ENCODE results near the gene IPO8. TPM values are rescaled to one million over a fixed set of nuclear protein-coding genes. Genes with fewer than 3 reads are reported as not detected.

IPO8 gene
- polyA plus RNA-seq (2012; ENCODE audit: low read depth, missing spikeins): 15.0 TPM

- DNase-seq (ENCODE audit: insufficient read length, low spot score) (peak; percentile 82), FAIRE-seq (peak; percentile 96)
- TF ChIP-seq POU2F2 (IDR thresholded peaks at IDR 0.05; ENCODE audit: low read depth, low read length) (no peak), POLR2A (IDR thresholded peaks at IDR 0.05; ENCODE audit: low read depth, low read length) (peak; percentile 68), SPI1 (IDR thresholded peaks at IDR 0.05; ENCODE audit: low read depth, low read length) (peak; percentile 37), TAF1 (IDR thresholded peaks at IDR 0.05; ENCODE audit: low read depth, low read length) (0 out of 2 replicates have a peak, but pooled peaks have one; percentile 21)
These were observed at the start of gene IPO8 for GRCh38 chr12:30695199-30696102. IPO8 (minus strand) TSS chr12:30695869; CDS start chr12:30695647, 222 bp downstream.

- FAIRE-seq: no peak
- no peak for TF ChIP-seq POLR2A (IDR thresholded peaks at IDR 0.05; ENCODE audit: low read depth, low read length)
- no peak for DNase-seq (ENCODE audit: insufficient read length, low spot score)
These were observed 48.7 kb upstream of the IPO8 start for GRCh38 chr12:30744321-30744720.

- TF ChIP-seq POU2F2 (IDR thresholded peaks at IDR 0.05; ENCODE audit: low read depth, low read length) (no peak), SPI1 (IDR thresholded peaks at IDR 0.05; ENCODE audit: low read depth, low read length) (no peak), POLR2AphosphoS5 (IDR thresholded peaks at IDR 0.05; ENCODE audit: low read depth, low read length) (no peak), PAX5 (IDR thresholded peaks at IDR 0.05; ENCODE audit: insufficient read depth, low read length, severe bottlenecking) (no peak), POLR2A (IDR thresholded peaks at IDR 0.05; ENCODE audit: low read depth, low read length) (no peak), TAF1 (IDR thresholded peaks at IDR 0.05; ENCODE audit: low read depth, low read length) (no peak)
- DNase-seq (ENCODE audit: insufficient read length, low spot score) (no peak), FAIRE-seq (no peak)
These were observed 44.6 kb upstream of the IPO8 start for GRCh38 chr12:30740274-30740673.

GRCh38 chr12:30739020-30739419 is 43.4 kb upstream of the IPO8 start:
- FAIRE-seq: no peak
- no peak for TF ChIP-seq SPI1 (IDR thresholded peaks at IDR 0.05; ENCODE audit: low read depth, low read length)
- TF ChIP-seq PAX5 (IDR thresholded peaks at IDR 0.05; ENCODE audit: insufficient read depth, low read length, severe bottlenecking): no peak
- no peak for TF ChIP-seq POU2F2 (IDR thresholded peaks at IDR 0.05; ENCODE audit: low read depth, low read length)
- TF ChIP-seq TAF1 (IDR thresholded peaks at IDR 0.05; ENCODE audit: low read depth, low read length): no peak
- TF ChIP-seq POLR2A (IDR thresholded peaks at IDR 0.05; ENCODE audit: low read depth, low read length): no peak
- TF ChIP-seq POLR2AphosphoS5 (IDR thresholded peaks at IDR 0.05; ENCODE audit: low read depth, low read length): no peak

GRCh38 chr12:30732954-30733637 is 37.4 kb upstream of the IPO8 start:
- DNase-seq (ENCODE audit: insufficient read length, low spot score) (no peak), FAIRE-seq (no peak)
- TF ChIP-seq TAF1 (IDR thresholded peaks at IDR 0.05; ENCODE audit: low read depth, low read length): no peak
- TF ChIP-seq POU2F2 (IDR thresholded peaks at IDR 0.05; ENCODE audit: low read depth, low read length): no peak
- no peak for TF ChIP-seq PAX5 (IDR thresholded peaks at IDR 0.05; ENCODE audit: insufficient read depth, low read length, severe bottlenecking)
- no peak for TF ChIP-seq POLR2A (IDR thresholded peaks at IDR 0.05; ENCODE audit: low read depth, low read length)
- no peak for TF ChIP-seq POLR2AphosphoS5 (IDR thresholded peaks at IDR 0.05; ENCODE audit: low read depth, low read length)
- no peak for TF ChIP-seq SPI1 (IDR thresholded peaks at IDR 0.05; ENCODE audit: low read depth, low read length)

More at GRCh38 chr12:30739020-30739419, 43.4 kb upstream of the IPO8 start:
- DNase-seq (ENCODE audit: insufficient read length, low spot score): no peak

- DNase-seq (ENCODE audit: insufficient read length, low spot score): no peak
- FAIRE-seq: no peak
- no peak for TF ChIP-seq PAX5 (IDR thresholded peaks at IDR 0.05; ENCODE audit: insufficient read depth, low read length, severe bottlenecking)
- TF ChIP-seq POU2F2 (IDR thresholded peaks at IDR 0.05; ENCODE audit: low read depth, low read length): no peak
- TF ChIP-seq TAF1 (IDR thresholded peaks at IDR 0.05; ENCODE audit: low read depth, low read length): no peak
- no peak for TF ChIP-seq SPI1 (IDR thresholded peaks at IDR 0.05; ENCODE audit: low read depth, low read length)
- TF ChIP-seq POLR2AphosphoS5 (IDR thresholded peaks at IDR 0.05; ENCODE audit: low read depth, low read length): no peak
These were observed 34.3 kb upstream of the IPO8 start for GRCh38 chr12:30730011-30730410.

- FAIRE-seq (no peak), DNase-seq (ENCODE audit: insufficient read length, low spot score) (no peak)
- TF ChIP-seq POLR2A (IDR thresholded peaks at IDR 0.05; ENCODE audit: low read depth, low read length) (no peak), TAF1 (IDR thresholded peaks at IDR 0.05; ENCODE audit: low read depth, low read length) (no peak), POLR2AphosphoS5 (IDR thresholded peaks at IDR 0.05; ENCODE audit: low read depth, low read length) (no peak), POU2F2 (IDR thresholded peaks at IDR 0.05; ENCODE audit: low read depth, low read length) (no peak), PAX5 (IDR thresholded peaks at IDR 0.05; ENCODE audit: insufficient read depth, low read length, severe bottlenecking) (no peak), SPI1 (IDR thresholded peaks at IDR 0.05; ENCODE audit: low read depth, low read length) (no peak)
These were observed 33.9 kb upstream of the IPO8 start for GRCh38 chr12:30729547-30729946.

GRCh38 chr12:30726647-30727046 is 31.0 kb upstream of the IPO8 start:
- TF ChIP-seq PAX5 (IDR thresholded peaks at IDR 0.05; ENCODE audit: insufficient read depth, low read length, severe bottlenecking) (no peak), POLR2A (IDR thresholded peaks at IDR 0.05; ENCODE audit: low read depth, low read length) (no peak), POLR2AphosphoS5 (IDR thresholded peaks at IDR 0.05; ENCODE audit: low read depth, low read length) (no peak), POU2F2 (IDR thresholded peaks at IDR 0.05; ENCODE audit: low read depth, low read length) (no peak)
- DNase-seq (ENCODE audit: insufficient read length, low spot score) (no peak), FAIRE-seq (no peak)

GRCh38 chr12:30725739-30726138 is 30.1 kb upstream of the IPO8 start:
- no peak for TF ChIP-seq POU2F2 (IDR thresholded peaks at IDR 0.05; ENCODE audit: low read depth, low read length)
- no peak for TF ChIP-seq POLR2AphosphoS5 (IDR thresholded peaks at IDR 0.05; ENCODE audit: low read depth, low read length)
- no peak for TF ChIP-seq TAF1 (IDR thresholded peaks at IDR 0.05; ENCODE audit: low read depth, low read length)
- TF ChIP-seq POLR2A (IDR thresholded peaks at IDR 0.05; ENCODE audit: low read depth, low read length): no peak
- TF ChIP-seq SPI1 (IDR thresholded peaks at IDR 0.05; ENCODE audit: low read depth, low read length): no peak
- no peak for TF ChIP-seq PAX5 (IDR thresholded peaks at IDR 0.05; ENCODE audit: insufficient read depth, low read length, severe bottlenecking)
- DNase-seq (ENCODE audit: insufficient read length, low spot score) (no peak), FAIRE-seq (no peak)

All from GM12891 (cell line).